Measurements from ENCODE around the gene SPATC1L. TPM values are rescaled to one million over a fixed set of nuclear protein-coding genes. Genes with fewer than 3 reads are reported as not detected.
A peak's percentile ranks its signal among the peaks of the same experiment; 100 is the strongest.
"Not testable (repeated sequence)": the region's sequence is repeated elsewhere in the genome, so short reads cannot be mapped to it uniquely, and the experiment has no call there.

The SPATC1L gene
- 1 to 10 TPM; 4.8 to 9.9 TPM for total RNA-seq
- 10 to 100 TPM; 16.2 to 32.3 TPM for polyA plus RNA-seq (ENCODE audit: insufficient read length in 2 of 2)
- long read RNA-seq, donor 1, transcript SPATC1L-202 (4 exons, 1,182 nt) = major isoform, 6 of 6 reads
- long read RNA-seq, donor 1, partial matches to known transcripts = 0 of 6 reads
- long read RNA-seq, donor 1, other reads (novel, unspliced or antisense) = 0 of 6 reads
- long read RNA-seq, donor 2, partial matches to known transcripts = 0 of 3 reads
- long read RNA-seq, donor 2, other reads (novel, unspliced or antisense) = 0 of 3 reads
- long read RNA-seq, donor 3, transcript SPATC1L-202 (4 exons, 1,182 nt) = major isoform, 14 of 14 reads
- long read RNA-seq, donor 3, partial matches to known transcripts = 0 of 14 reads
- long read RNA-seq, donor 3, other reads (novel, unspliced or antisense) = 0 of 14 reads
- long read RNA-seq, donor 4, transcript SPATC1L-202 (4 exons, 1,182 nt) = major isoform, 9 of 16 reads
- long read RNA-seq, donor 4, partial matches to known transcripts = 7 of 16 reads
- long read RNA-seq, donor 4, other reads (novel, unspliced or antisense) = 0 of 16 reads

DNA sequence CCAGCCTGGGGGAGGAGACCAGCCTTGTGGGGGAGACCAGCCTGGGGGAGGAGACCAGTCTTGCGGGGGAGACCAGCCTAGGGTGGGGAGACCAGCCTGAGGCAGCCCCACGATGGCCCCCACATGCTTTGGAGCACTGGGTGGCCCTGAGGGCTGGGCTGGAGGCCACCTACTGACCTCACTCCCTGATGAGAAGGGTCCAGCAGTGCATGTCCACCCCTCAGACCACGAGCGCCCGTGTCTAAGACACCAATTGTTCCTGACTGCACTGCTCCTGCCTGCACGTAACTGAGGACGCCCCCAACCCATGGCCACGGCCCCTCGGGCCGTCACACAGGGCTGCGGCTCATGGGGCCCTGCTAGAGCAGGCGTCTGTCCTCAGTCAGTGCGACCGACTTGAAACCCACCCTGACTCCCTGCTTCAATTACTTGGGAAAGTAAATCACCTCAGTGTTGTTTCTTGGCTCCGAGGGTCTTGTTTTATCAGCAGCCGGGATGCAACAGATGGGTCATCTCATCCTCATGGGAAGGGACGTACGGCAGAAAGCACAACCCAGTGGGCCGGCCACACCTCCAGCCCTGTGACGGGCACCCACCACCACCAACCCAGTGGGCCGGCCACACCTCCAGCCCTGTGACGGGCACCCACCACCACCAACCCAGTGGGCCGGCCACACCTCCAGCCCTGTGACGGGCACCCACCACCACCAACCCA is at the start of gene SPATC1L:
Gene SPATC1L (minus strand): TSS at position 550 of the 715 bp plus-strand sequence. CDS start 1,643 bp downstream, outside the sequence.
- DNase-seq (ENCODE audit: low read depth in 4 of 6, low spot score in 6 of 6) = peak; percentile 9 to 92 (median 40)
- Histone ChIP-seq H3K4me3 (ENCODE audit: low read depth, low read length) (peak within 1 kb of the TSS; percentile 45), H3K27ac (ENCODE audit: low read depth, low read length) (peak within 1 kb of the TSS; percentile 67), H3K27me3 (ENCODE audit: control insufficient read depth, insufficient read depth, low read length) (no peaks in the 10 kb centered on the region), H3K9me3 (ENCODE audit: control insufficient read depth, insufficient read depth, low read length) (no peaks in the 10 kb centered on the region), H3K36me3 (ENCODE audit: control insufficient read depth, insufficient read depth, low read length) (peaks cover 42% of the 10 kb centered on the region), H3K4me1 (ENCODE audit: control insufficient read depth, insufficient read depth, low read length) (peaks cover 15% of the 10 kb centered on the region)
- WGBS (ENCODE audit: insufficient coverage) = 7% methylated on average over 14 of the region's 24 CpGs

DNA sequence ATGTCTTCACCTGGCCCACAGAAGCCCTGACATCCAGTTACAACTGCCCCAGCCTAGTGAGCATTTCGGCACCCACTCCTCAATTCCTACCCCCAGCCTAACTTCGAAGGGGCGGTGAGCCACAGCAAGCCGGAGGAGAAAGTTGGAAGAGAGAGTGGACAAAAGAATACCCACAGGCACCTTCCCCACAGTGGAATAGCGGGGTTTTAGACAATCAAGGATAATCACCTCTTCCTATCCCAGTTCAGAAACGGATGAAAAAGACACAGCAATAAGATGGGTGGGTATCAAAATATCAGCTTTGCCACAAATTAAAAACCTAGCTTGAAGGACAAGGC is 45.6 kb upstream of the SPATC1L start:
- Histone ChIP-seq H3K27me3 (ENCODE audit: control insufficient read depth, insufficient read depth, low read length) (no peaks in the 10 kb centered on the region), H3K9me3 (ENCODE audit: control insufficient read depth, insufficient read depth, low read length) (no peaks in the 10 kb centered on the region), H3K36me3 (ENCODE audit: control insufficient read depth, insufficient read depth, low read length) (peaks cover 11% of the 10 kb centered on the region), H3K4me1 (ENCODE audit: control insufficient read depth, insufficient read depth, low read length) (peaks cover 33% of the 10 kb centered on the region), H3K4me3 (ENCODE audit: low read depth, low read length) (peak overlapping the region; percentile 39), H3K27ac (ENCODE audit: low read depth, low read length) (no peak overlapping the region)
- DNase-seq (ENCODE audit: low read depth in 4 of 6, low spot score in 6 of 6) = no peak
- no CpG with 5 or more reads among the region's 6 CpGs for WGBS (ENCODE audit: insufficient coverage)

DNA sequence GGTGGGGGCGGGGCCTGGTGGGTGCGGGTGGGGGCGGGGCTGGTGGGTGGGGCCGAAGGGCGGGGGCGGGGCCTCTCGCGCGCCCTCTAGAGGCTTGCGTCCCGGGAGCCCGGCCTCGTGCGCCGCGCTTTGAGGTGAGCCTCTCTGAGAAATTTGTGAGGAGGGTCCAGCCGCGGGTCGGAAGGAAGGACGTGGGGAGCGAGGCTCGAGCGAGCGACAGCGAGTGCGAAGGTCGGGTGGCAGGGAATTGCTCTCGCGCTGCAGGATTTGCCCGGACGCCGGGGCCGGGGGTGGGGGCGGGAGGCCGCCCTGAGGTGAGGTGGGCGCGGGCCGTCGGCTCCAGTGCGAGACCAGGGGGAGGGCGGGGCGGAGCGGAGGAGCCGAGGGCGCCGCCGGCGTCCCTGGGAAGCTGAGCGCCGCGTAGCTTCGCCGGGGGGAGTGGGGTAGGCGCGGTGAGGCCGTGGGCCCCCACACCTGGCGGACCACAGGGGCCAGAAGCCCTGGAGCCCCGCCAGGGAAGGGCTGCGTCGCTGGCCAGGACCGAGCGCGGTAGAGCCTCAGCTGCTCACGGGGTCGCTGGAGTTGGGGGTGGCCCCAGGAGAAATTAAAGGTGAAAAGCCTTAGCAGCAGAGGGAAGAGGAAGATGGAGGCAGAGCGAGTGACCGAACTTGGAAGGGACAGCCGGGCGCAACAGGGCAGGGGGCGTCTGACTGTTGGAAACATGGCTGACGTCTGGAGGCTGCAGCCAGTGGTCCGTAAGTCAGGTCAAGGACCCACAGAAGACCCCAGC is 45.1 kb upstream of the SPATC1L start:
- H3K9me3 ChIP-seq (ENCODE audit: control insufficient read depth, insufficient read depth, low read length) = no peaks in the 10 kb centered on the region
- H3K36me3 ChIP-seq (ENCODE audit: control insufficient read depth, insufficient read depth, low read length) = peaks cover 6% of the 10 kb centered on the region
- H3K4me3 ChIP-seq (ENCODE audit: low read depth, low read length) = peak overlapping the region; percentile 53
- peak overlapping the region; percentile 15 for H3K27ac ChIP-seq (ENCODE audit: low read depth, low read length)
- no peaks in the 10 kb centered on the region for H3K27me3 ChIP-seq (ENCODE audit: control insufficient read depth, insufficient read depth, low read length)
- peak in 1 of 6 donors; percentile 19 for DNase-seq (ENCODE audit: low read depth in 4 of 6, low spot score in 6 of 6)
- H3K4me1 ChIP-seq (ENCODE audit: control insufficient read depth, insufficient read depth, low read length) = peaks cover 38% of the 10 kb centered on the region
- 7% methylated on average over 68 of the region's 72 CpGs for WGBS (ENCODE audit: insufficient coverage)

DNA sequence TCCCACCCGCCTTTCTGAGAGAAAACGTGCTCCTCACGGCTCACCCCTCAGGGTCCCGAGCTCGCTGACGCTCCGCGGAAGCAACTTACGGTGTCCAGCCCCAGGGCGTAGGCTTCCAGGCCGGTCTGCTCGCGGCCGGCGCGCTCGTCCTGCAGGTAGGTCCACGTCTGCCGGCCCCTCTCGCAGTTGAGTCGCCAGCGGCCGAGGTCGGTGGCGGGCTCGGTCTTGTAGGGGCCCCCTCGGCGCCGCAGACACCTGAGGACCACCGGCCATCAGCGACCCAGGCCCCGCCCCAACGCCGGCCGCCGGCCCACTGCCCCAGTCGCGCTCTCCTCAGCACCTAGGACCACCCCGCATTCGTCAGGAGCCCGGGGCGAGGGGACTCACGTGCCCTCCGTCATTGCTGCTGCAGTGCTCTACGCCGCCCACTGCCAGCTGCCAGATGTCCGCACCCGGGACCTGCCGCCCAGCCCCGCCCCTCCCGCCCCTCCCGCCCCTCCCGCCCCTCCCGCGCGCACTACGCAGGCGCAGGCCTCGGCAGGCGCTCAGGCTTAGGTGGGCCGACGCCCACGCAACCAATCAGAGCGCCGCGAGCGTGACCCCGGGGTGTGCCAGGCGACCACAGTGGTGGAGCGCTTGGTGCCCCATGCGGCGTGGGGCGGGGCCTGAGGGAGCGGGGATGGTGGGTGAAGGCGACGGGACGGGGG is 44.2 kb upstream of the SPATC1L start, which contains the start of gene LSS:
Gene LSS (minus strand): TSS at position 430 of the 707 bp plus-strand sequence. CDS start 29 bp downstream, at position 401.
- H3K27me3 ChIP-seq (ENCODE audit: control insufficient read depth, insufficient read depth, low read length) = no peaks in the 10 kb centered on the region
- peak within 1 kb of the TSS; percentile 63 for H3K4me3 ChIP-seq (ENCODE audit: low read depth, low read length)
- no peaks in the 10 kb centered on the region for H3K9me3 ChIP-seq (ENCODE audit: control insufficient read depth, insufficient read depth, low read length)
- peaks cover 38% of the 10 kb centered on the region for H3K4me1 ChIP-seq (ENCODE audit: control insufficient read depth, insufficient read depth, low read length)
- WGBS (ENCODE audit: insufficient coverage) = under 1% methylated on average over 55 of the region's 77 CpGs
- peaks cover 6% of the 10 kb centered on the region for H3K36me3 ChIP-seq (ENCODE audit: control insufficient read depth, insufficient read depth, low read length)
- H3K27ac ChIP-seq (ENCODE audit: low read depth, low read length) = peak within 1 kb of the TSS; percentile 45
- DNase-seq (ENCODE audit: low read depth in 4 of 6, low spot score in 6 of 6) = peak; percentile 62 to 99 (median 92)

DNA sequence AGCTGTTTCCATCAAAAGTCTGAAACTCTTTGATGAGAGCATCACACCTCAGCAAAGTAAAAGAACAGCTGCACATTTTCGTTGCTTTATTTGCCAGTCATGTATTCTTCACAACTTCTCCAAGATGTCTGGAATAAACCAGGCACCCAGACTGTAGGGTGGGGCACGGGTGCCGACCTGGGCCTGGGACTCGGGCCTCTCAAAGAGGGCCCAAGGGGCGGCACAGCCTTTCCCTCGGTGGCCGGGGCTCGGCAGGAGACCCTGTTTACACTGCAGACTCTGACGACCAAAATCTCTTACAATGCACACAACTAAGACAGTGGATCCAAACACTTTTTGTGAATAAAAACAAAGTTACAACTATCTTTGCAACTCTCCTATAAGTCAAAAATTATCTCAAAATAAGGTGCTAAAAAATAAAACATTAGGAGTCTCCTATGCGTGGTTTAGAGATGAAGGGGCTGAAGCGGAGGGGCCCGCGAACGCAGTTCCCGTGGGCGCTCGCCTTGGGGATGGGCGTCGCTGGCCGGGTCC is 43.6 kb upstream of the SPATC1L start:
- Histone ChIP-seq H3K27me3 (ENCODE audit: control insufficient read depth, insufficient read depth, low read length) (no peaks in the 10 kb centered on the region), H3K36me3 (ENCODE audit: control insufficient read depth, insufficient read depth, low read length) (peaks cover 11% of the 10 kb centered on the region), H3K27ac (ENCODE audit: low read depth, low read length) (peak overlapping the region; percentile 45), H3K9me3 (ENCODE audit: control insufficient read depth, insufficient read depth, low read length) (no peaks in the 10 kb centered on the region), H3K4me3 (ENCODE audit: low read depth, low read length) (peak overlapping the region; percentile 63), H3K4me1 (ENCODE audit: control insufficient read depth, insufficient read depth, low read length) (peaks cover 38% of the 10 kb centered on the region)
- under 1% methylated on average over 19 of the region's 20 CpGs for WGBS (ENCODE audit: insufficient coverage)
- peak in 1 of 6 donors; percentile 10 for DNase-seq (ENCODE audit: low read depth in 4 of 6, low spot score in 6 of 6)

DNA sequence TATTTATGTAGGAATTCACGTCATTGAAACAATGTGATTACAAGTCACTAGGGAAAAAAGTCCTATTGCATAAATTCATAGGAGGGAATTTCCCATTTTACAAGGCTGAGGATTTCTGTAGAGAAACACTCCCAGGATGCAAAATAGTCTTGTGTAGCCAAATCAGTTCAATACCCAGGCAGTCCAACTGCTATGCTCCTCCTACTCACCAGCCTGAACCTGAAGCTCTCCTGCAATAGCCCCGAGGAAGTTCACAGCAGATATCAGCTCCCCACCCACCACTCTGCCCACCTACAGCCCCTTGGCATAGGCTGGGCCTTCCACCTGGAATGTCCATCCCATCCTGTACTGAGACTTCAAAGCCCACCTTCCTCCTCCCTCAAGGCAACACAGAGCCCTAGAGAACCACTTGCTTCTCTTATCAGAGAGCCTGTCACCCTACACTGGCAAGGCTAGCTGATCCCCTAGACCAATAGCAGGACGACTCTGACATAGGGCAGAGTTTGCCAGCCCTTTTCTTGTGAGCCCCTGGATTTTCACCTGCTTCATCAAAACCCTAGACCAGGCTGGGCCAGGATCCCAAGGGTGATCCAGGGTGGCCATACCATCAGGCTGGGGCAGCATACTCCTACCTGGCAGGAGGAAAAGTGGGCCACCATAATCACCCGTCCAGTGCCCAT is 42.8 kb upstream of the SPATC1L start:
- peaks cover 17% of the 10 kb centered on the region for H3K36me3 ChIP-seq (ENCODE audit: control insufficient read depth, insufficient read depth, low read length)
- H3K27me3 ChIP-seq (ENCODE audit: control insufficient read depth, insufficient read depth, low read length) = no peaks in the 10 kb centered on the region
- H3K27ac ChIP-seq (ENCODE audit: low read depth, low read length) = no peak overlapping the region
- peaks cover 38% of the 10 kb centered on the region for H3K4me1 ChIP-seq (ENCODE audit: control insufficient read depth, insufficient read depth, low read length)
- H3K9me3 ChIP-seq (ENCODE audit: control insufficient read depth, insufficient read depth, low read length) = no peaks in the 10 kb centered on the region
- peak in 1 of 6 donors; percentile 5 for DNase-seq (ENCODE audit: low read depth in 4 of 6, low spot score in 6 of 6)
- 10% methylated on average over 2 of the region's 4 CpGs for WGBS (ENCODE audit: insufficient coverage)
- peak overlapping the region; percentile 63 for H3K4me3 ChIP-seq (ENCODE audit: low read depth, low read length)

DNA sequence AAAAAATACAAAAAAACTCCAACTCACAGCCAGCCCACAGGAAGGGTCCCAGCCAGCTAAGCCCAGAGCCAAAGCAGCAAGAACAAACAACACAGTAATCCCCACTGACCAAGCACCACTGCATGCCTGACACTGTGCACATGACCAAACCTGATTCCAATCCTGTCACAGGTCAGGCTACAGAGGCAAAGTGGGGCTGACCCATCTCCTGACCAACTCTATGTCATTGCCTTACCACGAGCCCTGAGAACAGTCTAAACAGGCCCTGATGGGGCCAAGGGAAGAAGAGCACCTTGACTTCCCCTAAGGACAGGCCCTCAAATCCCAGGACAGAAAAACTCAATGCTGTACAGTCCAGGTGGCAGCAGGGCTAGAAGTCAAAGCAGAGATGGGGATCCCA is 41.9 kb upstream of the SPATC1L start:
- DNase-seq (ENCODE audit: low read depth in 4 of 6, low spot score in 6 of 6) = no peak
- H3K36me3 ChIP-seq (ENCODE audit: control insufficient read depth, insufficient read depth, low read length) = peaks cover 18% of the 10 kb centered on the region
- no peaks in the 10 kb centered on the region for H3K27me3 ChIP-seq (ENCODE audit: control insufficient read depth, insufficient read depth, low read length)
- H3K4me3 ChIP-seq (ENCODE audit: low read depth, low read length) = no peak overlapping the region
- peaks cover 38% of the 10 kb centered on the region for H3K4me1 ChIP-seq (ENCODE audit: control insufficient read depth, insufficient read depth, low read length)
- H3K27ac ChIP-seq (ENCODE audit: low read depth, low read length) = no peak overlapping the region
- no CpG with 5 or more reads among the region's 1 CpG for WGBS (ENCODE audit: insufficient coverage)
- H3K9me3 ChIP-seq (ENCODE audit: control insufficient read depth, insufficient read depth, low read length) = no peaks in the 10 kb centered on the region

DNA sequence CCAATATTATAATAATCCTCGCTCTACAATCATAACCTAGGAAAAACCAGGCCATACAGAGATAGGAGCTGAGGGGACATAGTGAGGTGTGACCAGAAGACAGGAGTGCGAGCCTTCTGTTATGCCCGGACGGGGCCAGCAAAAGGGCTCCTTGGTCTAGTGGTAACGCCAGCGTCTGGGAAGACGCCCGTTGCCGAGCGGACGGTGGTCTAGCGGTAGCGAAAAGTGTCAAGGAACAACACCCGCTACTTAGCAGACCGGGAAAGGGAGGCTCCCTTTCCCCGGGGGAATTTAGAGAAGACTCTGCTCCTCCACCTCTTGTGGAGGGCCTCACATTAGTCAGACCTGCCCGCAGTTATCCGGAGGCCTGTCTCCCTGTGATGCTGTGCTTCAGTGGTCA is 39.4 kb upstream of the SPATC1L start:
- DNase-seq (ENCODE audit: low read depth in 4 of 6, low spot score in 6 of 6); H3K4me3 ChIP-seq (ENCODE audit: low read depth, low read length); H3K9me3 ChIP-seq (ENCODE audit: control insufficient read depth, insufficient read depth, low read length); H3K27ac ChIP-seq (ENCODE audit: low read depth, low read length); H3K27me3 ChIP-seq (ENCODE audit: control insufficient read depth, insufficient read depth, low read length): not testable (repeated sequence)
- Histone ChIP-seq H3K36me3 (ENCODE audit: control insufficient read depth, insufficient read depth, low read length) (peaks cover 43% of the 10 kb centered on the region), H3K4me1 (ENCODE audit: control insufficient read depth, insufficient read depth, low read length) (peaks cover 46% of the 10 kb centered on the region)
- 89% methylated on average over 6 of the region's 18 CpGs for WGBS (ENCODE audit: insufficient coverage)
